HFFc6 (cell line): ENCODE data around the gene PAEP. TPM values are rescaled to one million over a fixed set of nuclear protein-coding genes. Genes with fewer than 3 reads are reported as not detected.

Experiments
- DNase-seq: peaks from one replicate; pipeline ENCODE4 v3.0.0-alpha.2; 2018
- H3K27ac Mint-ChIP-seq: 2 replicates; pipeline ENCODE4 v1.8.0; 2020; ENCODE audit warnings: mild to moderate bottlenecking, mixed read lengths
- H3K27me3 Mint-ChIP-seq: 2 replicates; pipeline ENCODE4 v1.8.0; 2021; ENCODE audit warnings: mild to moderate bottlenecking, moderate library complexity, mixed read lengths; ENCODE audit not compliant: insufficient read depth
- H3K36me3 Mint-ChIP-seq: 2 replicates; pipeline ENCODE4 v1.8.0; 2021; ENCODE audit warnings: low read depth, mixed read lengths
- H3K4me1 Mint-ChIP-seq: 2 replicates; pipeline ENCODE4 v1.8.0; 2020; ENCODE audit warnings: low read depth, mixed read lengths
- H3K4me3 Mint-ChIP-seq: 2 replicates; pipeline ENCODE4 v1.8.0; 2020; ENCODE audit warnings: mild to moderate bottlenecking, moderate library complexity, mixed read lengths
- H3K9me3 Mint-ChIP-seq: 2 replicates; pipeline ENCODE4 v1.8.0; 2020; ENCODE audit warnings: mild to moderate bottlenecking, mixed read lengths
- total RNA-seq, 6 experiments: library from RNA; stranded (reverse); fragmentation: NEBNext Ultra II Directional; extraction: Animal tissue kit (Norgen Biotek cat#: 25700); gene quantifications; 2 replicates in 1 of 6; 3 replicates in 5 of 6; pipeline ENCODE4 v1.2.3, GENCODE V29; 2021
- TF ChIP-seq, protein P1 (sequence below): fragments of 200-600 bp; sonication (generic); IDR thresholded peaks from 2 replicates; pipeline ENCODE4 v1.5.0; 2021; ENCODE audit warnings: antibody characterized with exemption, mild to moderate bottlenecking

PAEP gene
- total RNA-seq, 6 experiments from 2014 or later, result not detected

- Mint-ChIP-seq H3K4me3 (no peak overlapping the region), H3K36me3 (no peaks in the 10 kb centered on the region), H3K4me1 (no peaks in the 10 kb centered on the region), H3K27me3 (peaks cover 13% of the 10 kb centered on the region), H3K27ac (no peak overlapping the region), H3K9me3 (peaks cover 8% of the 10 kb centered on the region; the same call in 1 of the 2 replicates)
- TF ChIP-seq, protein P1, sequence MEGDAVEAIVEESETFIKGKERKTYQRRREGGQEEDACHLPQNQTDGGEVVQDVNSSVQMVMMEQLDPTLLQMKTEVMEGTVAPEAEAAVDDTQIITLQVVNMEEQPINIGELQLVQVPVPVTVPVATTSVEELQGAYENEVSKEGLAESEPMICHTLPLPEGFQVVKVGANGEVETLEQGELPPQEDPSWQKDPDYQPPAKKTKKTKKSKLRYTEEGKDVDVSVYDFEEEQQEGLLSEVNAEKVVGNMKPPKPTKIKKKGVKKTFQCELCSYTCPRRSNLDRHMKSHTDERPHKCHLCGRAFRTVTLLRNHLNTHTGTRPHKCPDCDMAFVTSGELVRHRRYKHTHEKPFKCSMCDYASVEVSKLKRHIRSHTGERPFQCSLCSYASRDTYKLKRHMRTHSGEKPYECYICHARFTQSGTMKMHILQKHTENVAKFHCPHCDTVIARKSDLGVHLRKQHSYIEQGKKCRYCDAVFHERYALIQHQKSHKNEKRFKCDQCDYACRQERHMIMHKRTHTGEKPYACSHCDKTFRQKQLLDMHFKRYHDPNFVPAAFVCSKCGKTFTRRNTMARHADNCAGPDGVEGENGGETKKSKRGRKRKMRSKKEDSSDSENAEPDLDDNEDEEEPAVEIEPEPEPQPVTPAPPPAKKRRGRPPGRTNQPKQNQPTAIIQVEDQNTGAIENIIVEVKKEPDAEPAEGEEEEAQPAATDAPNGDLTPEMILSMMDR, result no peak
- no peak for DNase-seq
Observed at GRCh38 chr9:135589596-135590485, 28.3 kb downstream of the PAEP start.

DNA sequence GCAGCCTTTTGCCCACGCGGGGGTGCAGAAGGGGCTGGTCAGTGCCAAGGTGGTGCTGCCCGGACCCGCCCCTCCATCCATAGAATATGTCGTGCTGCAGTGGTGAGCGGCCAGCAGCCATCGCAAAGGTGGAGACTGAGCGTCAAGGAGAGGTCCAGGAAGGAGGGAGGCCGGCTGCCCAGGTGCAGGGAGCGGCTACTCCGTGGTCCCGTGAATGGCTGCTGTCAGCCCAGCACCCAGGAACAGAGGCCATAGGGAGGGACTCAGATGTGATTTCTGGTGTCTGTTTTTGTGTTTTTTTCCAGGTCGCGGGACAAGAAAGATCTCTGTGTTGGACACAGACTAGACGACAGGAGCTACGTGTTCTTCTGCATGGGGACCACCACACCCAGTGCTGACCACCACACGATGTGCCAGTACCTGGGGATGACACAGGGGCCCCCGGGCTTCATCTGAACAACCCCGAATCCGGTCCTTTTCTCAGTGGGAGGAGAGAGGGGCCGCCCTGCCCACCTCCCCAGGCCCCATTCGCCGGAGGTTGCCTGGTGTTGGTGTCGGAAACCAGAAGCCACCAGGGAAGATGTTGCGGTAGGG, 29.0 kb downstream of the PAEP start:
- H3K36me3 Mint-ChIP-seq, result no peaks in the 10 kb centered on the region
- DNase-seq, result no peak

GRCh38 chr9:135591506-135592330, 30.2 kb downstream of the PAEP start:
- Mint-ChIP-seq H3K27me3 (peaks cover 3% of the 10 kb centered on the region), H3K27ac (no peak overlapping the region)
- no peak for DNase-seq

More for the DNA sequence above, 29.0 kb downstream of the PAEP start:
- H3K4me3 Mint-ChIP-seq, result no peak overlapping the region
- peaks cover 8% of the 10 kb centered on the region for H3K27me3 Mint-ChIP-seq
- H3K9me3 Mint-ChIP-seq, result peaks cover 8% of the 10 kb centered on the region; the same call in 1 of the 2 replicates
- TF ChIP-seq, protein P1, result no peak
- no peaks in the 10 kb centered on the region for H3K4me1 Mint-ChIP-seq
- H3K27ac Mint-ChIP-seq, result no peak overlapping the region

GRCh38 chr9:135592331-135592590, 30.7 kb downstream of the PAEP start:
- H3K36me3 Mint-ChIP-seq, result no peaks in the 10 kb centered on the region
- peaks cover 8% of the 10 kb centered on the region; the same call in 1 of the 2 replicates for H3K9me3 Mint-ChIP-seq
- no peak for DNase-seq
- no peak overlapping the region for H3K4me3 Mint-ChIP-seq
- H3K27ac Mint-ChIP-seq, result no peak overlapping the region
- TF ChIP-seq, protein P1, result no peak
- H3K27me3 Mint-ChIP-seq, result peaks cover 3% of the 10 kb centered on the region
- H3K4me1 Mint-ChIP-seq, result no peaks in the 10 kb centered on the region

More at GRCh38 chr9:135591506-135592330, 30.2 kb downstream of the PAEP start:
- no peaks in the 10 kb centered on the region for H3K36me3 Mint-ChIP-seq
- H3K4me3 Mint-ChIP-seq, result no peak overlapping the region
- H3K4me1 Mint-ChIP-seq, result no peaks in the 10 kb centered on the region
- TF ChIP-seq, protein P1, result no peak
- peaks cover 8% of the 10 kb centered on the region; the same call in 1 of the 2 replicates for H3K9me3 Mint-ChIP-seq

DNA sequence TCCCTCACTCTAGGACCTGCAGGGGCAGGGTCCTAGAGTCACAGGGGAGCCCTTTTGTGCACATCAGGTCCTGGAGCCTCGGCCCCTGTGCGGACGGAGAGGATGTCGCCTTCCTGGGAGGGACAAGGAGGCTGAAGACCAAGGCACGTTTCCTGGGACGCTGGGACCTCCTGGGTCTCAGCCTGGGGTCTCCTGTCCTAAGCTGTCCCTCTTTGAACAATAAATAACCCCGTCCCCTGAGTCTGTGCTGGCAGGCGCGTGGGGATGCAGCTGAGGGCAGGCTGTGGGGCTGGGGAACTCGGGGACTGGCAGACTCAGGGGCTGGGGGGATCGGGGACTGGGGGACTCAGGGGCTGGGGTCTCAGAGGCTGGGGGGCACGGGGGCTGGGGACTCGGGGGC, 31.1 kb downstream of the PAEP start:
- Mint-ChIP-seq H3K27ac (no peak overlapping the region), H3K36me3 (no peaks in the 10 kb centered on the region), H3K27me3 (peaks cover 4% of the 10 kb centered on the region), H3K4me3 (no peak overlapping the region), H3K4me1 (no peaks in the 10 kb centered on the region), H3K9me3 (peaks cover 8% of the 10 kb centered on the region; the same call in 1 of the 2 replicates)
- DNase-seq, result no peak
- TF ChIP-seq, protein P1, result no peak
